ENCODE data around the gene XYLT2.

DNA sequence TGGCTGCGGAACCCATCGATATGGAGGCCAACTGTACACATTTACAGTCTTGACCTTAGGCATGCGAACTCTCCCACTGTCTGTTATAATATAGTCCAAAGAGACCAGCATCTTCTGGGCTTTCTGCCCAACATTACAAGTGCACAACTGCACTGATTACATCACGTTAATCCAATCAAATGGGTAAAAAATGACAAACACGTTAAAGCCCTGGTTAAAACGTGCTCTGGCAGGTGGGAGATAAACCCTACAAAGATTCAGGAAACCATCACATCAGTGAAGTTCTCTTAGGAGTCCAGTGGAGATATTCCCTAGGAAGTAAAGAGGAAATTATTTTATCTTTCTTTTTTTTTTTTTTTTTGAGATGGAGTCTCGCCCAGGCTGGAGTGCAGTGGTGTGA, 23.7 kb upstream of the XYLT2 start:
- TF ChIP-seq, protein P1, sequence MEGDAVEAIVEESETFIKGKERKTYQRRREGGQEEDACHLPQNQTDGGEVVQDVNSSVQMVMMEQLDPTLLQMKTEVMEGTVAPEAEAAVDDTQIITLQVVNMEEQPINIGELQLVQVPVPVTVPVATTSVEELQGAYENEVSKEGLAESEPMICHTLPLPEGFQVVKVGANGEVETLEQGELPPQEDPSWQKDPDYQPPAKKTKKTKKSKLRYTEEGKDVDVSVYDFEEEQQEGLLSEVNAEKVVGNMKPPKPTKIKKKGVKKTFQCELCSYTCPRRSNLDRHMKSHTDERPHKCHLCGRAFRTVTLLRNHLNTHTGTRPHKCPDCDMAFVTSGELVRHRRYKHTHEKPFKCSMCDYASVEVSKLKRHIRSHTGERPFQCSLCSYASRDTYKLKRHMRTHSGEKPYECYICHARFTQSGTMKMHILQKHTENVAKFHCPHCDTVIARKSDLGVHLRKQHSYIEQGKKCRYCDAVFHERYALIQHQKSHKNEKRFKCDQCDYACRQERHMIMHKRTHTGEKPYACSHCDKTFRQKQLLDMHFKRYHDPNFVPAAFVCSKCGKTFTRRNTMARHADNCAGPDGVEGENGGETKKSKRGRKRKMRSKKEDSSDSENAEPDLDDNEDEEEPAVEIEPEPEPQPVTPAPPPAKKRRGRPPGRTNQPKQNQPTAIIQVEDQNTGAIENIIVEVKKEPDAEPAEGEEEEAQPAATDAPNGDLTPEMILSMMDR (IDR thresholded peaks at IDR 0.05), result no peak
- TF ChIP-seq POLR2A (IDR thresholded peaks at IDR 0.05) (no peak), EP300 (IDR thresholded peaks at IDR 0.05) (no peak)

Data from tibial nerve (tissue), 4 donors.